GM12873 (cell line): ENCODE measurements around the gene CNKSR1.

Source experiments
- CTCF ChIP-seq: IDR thresholded peaks from 2 replicates; pipeline ENCODE4 v1.5.1; 2012; ENCODE audit warnings: low read depth, mild to moderate bottlenecking, moderate library complexity, low read length, control low read depth; ENCODE audit not compliant: insufficient read depth; ENCODE audit errors: missing control alignments

The CNKSR1 gene

GRCh38 chr1:26155370-26156284 lies 21.7 kb upstream of the CNKSR1 start:
- TF ChIP-seq CTCF: no peak

- TF ChIP-seq CTCF: no peak
These were observed 20.8 kb upstream of the CNKSR1 start for GRCh38 chr1:26156285-26157038.

- no peak for TF ChIP-seq CTCF
These were observed 18.9 kb upstream of the CNKSR1 start for GRCh38 chr1:26158271-26158907.

GRCh38 chr1:26158908-26159742 lies 18.2 kb upstream of the CNKSR1 start, which contains the start of gene FAM110D:
Gene FAM110D (plus strand): TSS chr1:26159079. CDS start chr1:26161292, 2,213 bp downstream.
- TF ChIP-seq CTCF: no peak

GRCh38 chr1:26159743-26160039 lies 17.6 kb upstream of the CNKSR1 start:
- TF ChIP-seq CTCF: no peak

GRCh38 chr1:26160527-26161414 lies 16.5 kb upstream of the CNKSR1 start:
- TF ChIP-seq CTCF: no peak
